GM21447 (cell line): ENCODE measurements around the gene NRM.

Source experiments
- ATAC-seq: cut with Tn5 transposase; IDR thresholded peaks from one replicate; pipeline ENCODE4 v1.9.1; 2021; ENCODE audit not compliant: unreplicated experiment

NRM gene

DNA sequence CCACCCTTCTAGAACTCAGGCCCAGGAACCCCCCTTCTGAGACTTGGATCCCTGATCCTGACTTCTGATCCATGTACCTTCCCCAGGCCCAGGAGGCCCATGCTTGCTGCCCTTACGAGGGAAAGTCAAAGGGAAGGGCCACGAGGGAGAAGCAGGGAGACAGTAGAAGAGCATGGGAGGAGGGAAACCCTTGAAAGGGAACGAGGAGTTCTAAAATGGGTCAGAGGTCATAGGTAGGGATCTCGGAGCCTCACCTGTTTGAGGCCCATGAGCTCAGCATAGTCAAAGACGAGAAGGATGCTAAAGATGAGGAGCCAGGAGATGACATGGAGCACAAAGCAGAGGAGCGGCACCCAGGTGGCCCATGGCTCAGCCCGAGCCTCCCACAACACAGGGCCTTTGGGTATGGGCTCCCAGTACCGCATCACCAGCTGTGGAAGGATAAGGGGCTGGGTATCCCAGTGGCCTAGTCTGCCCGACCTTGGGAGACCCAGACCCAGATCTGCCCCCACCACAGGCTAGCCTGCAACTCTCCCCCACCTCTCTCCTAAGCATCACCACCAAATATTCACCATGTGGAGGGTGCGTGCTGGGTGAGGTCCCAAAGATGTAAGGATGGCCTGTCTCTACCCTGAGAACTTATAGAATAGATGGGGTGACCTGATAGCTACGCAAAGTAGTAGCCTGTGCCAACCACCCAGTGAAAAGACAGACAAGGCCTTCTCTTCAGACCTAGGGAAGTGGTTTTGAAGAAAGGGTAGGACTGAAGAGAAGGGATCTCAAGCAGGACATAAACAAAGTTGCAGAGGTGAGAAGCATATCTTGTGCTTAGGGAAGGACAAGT, 1.5 kb downstream of the NRM start:
- ATAC-seq: no peak

DNA sequence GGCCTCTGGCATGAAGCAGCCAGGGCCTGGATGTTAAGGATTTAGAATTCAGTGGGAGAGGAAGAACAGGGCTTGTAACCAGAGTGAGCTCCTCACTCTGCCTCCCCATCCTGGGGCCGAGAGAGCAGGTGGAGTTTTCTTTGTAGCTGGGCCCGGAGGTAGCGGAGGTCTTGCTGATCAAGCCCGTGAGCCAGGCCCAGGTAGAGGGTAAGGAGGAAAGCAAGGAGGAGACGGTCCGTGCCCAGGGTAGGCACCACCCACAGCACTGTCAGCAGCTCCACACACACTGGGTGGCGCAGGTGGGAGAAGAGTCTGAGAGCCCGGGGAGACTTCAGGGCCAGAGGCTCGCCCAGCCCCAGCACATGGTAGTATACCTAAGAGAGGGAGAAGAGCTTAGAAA, 2.2 kb downstream of the NRM start:
- ATAC-seq: no peak

DNA sequence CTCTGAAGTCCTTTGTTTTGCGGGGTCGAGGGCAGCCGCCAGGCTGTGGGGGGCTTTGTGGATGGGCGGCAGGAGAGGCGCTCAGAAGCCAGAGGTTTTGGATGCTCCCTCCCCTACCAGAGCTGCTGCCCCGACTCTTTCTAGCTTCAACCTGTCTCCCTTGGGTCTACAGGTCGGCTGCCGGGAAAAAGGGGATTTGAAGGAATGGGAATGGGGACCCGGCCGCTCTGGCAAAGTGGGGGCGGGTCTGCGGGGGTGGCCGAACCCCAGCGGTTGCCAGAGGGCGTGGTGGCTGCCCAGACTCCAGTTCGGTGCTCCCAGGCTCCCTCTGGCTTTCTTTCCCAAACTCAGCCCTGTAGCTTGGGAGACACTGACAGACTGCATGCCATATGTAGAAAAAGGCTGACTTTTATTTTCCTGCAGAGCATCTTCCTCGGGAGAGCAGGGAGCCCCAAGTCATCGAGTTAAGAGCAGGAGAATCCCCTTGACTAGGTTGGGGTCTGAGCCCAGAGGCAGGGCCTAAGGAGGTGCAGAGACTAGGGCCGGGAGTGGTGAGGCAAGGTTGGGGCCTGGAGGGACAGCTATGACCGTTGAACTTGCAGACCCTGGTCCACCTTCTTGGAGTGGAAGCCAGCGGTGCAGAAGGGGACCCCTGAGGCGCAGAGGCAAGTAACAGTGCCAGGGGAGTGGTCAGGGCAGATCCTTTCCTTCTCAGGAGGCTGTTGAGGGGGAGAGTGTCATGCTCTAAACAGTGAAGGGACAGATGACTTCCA, 2.9 kb downstream of the NRM start:
- no peak for ATAC-seq

DNA sequence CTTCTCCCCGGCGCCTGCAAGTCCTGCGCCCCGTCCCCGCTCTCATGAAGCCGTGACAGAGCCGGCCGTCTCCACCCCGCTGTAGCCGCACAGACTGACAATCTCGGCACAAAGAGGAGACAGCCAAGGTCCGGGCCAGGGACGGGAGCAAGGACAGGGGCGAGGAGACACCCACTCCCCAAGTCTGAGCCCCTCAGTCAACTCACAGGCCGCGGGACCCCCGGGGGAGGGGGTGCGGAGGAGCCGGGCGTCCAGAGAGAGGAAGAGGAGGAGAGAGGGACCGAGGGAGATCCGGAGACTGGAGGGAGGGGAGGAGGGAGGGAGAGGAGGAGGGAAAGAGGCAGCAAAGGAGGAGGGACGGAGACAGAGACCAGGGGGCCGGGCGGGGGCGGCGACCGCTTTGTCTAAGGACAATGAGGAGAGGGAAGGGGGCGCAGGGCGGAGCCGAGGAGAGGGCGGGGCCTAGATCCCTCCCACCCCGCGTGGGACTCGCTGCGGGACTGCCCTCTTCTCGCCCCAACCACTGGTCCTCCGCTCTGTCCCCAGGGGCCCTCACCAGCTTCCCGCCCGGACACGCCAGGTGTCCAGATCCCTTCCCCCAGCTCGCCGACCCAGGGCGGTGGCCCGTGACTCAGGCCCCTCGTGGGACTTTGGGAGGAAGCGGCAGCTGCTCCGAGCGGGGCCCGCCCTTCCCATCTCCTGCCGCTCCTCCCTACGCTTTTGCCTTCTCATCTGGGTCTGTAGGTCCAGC, 3.7 kb downstream of the NRM start:
- peak; percentile 41 for ATAC-seq

DNA sequence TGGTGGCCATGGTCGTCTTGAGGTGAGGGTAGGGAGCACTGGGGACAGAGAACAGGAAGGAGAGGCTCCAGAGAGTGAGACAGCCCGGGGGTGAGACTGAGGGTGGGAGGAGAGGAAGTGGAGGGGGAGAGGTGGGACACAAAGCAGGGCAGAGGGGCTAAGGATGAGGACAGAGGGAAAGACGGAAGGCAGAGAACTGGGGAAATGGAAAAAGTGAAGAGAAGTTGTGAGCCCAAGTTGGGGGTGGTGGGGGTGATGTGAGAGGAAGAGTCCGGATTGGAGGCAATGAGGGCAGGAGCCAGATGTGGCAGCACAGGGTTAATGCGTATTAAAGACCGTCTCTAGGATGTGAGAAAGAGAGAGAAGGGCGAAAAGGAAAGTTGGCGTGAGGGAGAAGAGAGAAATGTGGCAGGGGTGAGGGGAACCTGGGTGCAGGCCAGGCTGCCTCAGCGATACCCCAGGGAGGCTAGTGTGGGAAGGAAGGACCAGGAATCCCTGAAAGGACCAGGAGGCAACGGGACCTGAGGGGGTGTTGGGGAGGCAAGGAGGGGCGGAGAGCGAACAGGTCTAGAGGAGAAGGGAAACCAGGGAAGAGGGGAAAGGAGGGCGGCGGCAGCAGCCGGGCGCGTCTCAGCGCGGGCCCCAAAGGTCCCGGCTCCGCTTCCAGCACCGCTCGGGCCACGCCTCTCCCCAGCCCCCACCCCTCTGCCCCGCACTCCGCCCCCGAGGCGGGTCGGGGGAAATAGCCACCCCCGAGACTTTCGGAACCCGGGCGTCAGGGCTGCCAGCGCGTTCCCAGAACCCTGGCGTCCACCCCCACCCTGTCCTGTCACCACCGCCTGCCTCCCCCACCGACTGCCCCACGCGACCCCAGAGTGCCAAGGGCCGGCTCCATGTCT, 4.5 kb downstream of the NRM start, which contains the start of gene PPP1R18:
PPP1R18 (minus strand) TSS at position 637 of the 899 bp plus-strand sequence; CDS start at position 10, 627 bp downstream.
- no peak for ATAC-seq

DNA sequence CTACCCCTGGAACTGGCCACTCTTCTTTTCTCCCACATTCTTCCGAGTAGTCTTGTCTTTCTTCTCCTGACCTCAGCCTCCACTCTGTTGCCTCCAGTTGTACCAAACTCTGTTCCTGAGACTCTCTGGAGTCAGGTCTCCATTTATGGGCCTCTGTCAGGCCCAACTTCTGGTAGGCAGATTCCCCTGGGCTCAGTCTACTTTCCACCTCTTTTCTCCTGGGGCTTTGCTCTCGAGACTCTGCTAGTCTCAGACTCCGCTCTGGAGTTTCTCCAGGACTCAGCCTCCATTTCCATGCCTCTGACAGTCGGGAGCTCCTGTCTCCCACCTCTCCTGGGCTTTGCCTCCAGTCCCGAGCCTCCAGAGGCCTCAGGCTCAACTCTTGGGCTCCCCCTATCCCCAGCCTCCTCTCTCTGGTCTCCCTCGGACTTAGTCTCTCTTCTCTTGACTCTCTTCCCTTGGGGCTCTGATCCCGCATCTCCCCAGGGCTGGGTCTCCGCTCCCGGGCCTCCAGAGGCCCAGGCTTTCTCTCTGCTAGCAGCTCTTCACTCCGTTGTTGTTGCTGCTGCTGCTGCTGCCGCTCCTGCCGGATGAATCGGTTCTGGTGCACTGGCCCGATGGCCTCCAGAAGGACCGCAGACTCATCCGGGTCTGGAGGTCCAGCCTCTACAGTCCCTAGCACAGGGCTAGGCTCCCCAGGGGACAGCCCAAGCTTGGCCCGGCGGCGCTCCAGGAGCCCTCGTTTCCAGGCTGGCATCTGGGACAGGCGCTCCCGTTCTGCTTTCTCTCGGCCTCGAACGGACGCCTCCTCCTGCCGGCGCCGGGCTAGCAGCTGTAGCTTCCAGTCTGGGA, 5.4 kb downstream of the NRM start:
- no peak for ATAC-seq

DNA sequence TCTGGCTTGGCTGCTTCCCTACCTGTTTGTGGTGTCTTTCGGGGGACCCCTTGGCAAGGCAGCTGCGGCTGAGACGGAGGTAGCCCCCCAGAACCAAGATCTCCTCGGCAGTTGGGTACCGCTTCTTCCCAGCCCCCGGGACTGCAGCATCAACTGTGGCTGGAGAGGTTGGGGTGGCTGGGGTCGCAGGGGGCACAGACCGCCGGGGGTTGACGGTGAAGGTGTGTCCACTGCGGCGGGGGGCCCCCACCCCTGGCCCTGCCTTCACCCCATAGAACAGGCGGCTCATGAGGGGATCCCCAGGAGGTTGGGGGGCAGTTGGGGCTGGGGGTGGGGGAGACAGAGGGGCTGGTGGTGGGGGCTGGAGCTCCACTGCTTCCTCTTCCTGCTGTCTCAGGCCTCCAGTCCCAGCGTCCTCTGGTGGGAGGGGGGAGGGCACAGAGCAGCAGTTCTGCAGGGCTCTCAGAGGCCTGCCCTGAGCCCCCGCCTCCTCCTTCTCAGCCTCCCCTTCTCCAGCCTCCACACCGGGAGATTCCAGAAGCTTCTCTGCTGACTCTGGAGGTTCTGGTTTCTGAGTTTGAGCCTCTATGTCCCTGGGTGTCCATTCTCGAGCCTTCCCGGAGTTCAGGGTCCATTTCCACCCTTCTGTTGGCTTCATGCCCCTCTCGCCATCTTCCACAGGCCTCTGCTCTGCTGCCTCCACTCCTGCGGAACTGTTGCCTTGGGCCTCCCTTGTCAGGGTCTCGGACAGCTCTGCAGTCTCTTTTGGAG, 6.2 kb downstream of the NRM start:
- ATAC-seq: no peak

DNA sequence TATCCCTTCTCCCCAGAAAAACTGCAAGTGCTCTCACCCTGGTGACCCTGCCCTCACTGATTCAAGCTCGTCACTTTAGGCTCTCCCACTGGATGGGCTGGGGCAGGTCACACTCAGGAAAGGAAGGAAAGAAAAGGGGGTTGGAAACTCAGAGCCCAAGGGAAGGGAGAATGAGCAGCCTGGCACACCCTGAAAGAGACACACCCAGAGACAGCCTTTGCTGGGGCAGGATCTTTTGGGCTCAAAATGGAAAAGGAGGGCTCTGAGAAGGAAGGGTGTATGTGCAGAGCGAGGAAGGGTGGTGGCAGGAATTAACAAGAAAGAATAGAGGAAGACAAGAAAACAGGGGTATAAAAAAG, 6.8 kb downstream of the NRM start:
- no peak for ATAC-seq

DNA sequence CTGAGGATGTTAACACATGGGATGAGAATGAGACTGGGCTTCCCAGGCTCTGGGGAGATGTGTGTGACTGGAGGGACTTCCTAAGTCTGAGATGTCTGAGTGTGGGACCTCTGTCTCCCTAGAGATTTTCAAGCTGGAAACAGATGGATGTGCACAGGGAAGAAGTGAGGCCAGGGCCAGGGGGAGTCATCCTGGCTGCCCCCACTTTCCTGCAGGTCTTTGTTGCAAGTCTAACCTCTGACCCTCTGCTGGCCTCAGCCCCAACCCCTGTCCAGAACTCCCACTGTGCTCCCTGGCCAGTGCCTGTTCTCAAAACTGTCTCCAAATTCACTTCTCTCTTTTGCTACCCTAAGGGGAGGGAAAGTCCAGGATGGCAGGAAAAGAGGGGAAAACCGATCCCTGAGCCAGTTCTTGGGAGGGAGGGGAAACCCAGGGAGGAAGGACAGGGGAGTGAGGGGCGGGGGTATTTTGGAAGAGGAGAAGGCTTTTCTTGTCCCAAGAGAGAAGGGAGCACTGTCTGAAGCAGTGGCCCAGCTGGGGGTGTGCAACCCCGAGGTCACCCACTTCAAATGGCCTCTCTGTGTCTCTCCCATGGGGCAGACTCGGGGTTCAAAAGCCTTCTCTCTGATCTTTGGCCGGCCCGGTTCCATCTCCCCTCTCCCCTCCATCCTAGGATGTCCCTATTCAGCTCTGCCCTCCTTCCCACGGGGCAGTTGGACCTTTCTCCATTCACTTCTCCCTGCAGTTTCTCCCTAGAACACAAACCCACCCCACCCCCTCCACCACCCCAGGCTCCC, 7.4 kb downstream of the NRM start:
- no peak for ATAC-seq

DNA sequence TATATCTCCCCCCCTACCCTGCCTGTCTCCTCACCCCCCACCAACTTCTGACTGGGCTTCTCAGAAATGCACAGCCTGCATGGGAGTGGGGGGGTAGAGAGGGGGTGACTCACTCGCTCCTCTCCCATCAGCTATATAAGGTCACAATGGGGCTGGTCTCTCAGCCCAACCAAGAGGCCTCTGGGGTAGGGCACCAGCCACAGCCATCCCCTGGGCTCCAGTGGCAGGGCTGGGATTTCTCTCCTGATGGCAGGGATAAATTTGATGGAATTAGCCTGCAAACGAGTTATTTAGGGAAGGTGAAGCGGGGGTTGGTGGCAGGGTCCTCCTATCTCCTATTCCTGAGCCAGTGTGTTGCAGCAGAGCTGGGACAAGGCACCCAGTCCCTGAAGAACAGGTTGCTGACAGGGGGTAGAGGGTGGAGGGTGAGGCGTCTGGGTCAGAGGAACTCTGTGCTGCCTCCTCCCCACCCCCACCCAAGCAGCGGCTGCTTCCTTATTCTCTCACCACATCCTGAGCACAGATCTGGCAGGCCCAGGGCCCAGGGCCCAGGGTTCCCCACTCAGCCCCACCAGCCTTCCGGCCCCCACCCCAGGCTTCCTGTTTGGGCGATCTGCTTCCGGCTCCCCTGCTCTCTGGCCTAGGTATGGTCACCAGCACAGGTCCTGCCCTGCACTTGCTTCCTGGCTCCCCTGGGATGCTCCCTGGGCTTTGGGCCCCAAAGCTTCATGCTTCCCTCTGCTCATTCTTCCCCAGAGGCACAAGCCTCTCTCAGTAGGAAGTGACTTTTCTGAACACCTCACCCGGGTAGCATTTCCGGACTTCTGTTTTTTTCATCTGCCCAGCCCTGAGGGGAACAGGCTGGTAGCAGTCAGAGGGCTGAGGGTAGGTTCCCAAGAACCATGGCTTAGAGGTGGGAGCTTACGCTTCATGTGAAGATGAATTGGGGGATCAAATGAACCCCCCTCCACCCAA, 8.4 kb downstream of the NRM start:
- peak; percentile 37 for ATAC-seq

DNA sequence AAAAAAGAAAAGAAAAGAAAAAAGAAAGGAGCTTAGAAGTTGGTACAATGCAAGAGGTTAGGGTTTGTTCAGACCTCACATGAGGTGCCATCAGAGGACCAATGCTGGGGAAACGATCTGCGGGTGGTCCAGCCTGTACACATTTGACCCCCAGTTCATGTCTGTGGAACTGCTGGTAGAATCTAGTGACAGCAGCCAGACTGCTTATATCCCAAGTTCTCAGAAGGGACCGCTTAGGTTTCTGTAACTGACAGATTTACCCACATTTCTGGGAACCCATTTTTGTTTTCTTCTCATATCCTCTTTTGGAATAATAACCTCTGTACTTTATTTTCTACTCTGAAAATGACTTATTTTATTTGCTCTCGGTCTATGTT, 9.0 kb downstream of the NRM start:
- ATAC-seq: no peak

DNA sequence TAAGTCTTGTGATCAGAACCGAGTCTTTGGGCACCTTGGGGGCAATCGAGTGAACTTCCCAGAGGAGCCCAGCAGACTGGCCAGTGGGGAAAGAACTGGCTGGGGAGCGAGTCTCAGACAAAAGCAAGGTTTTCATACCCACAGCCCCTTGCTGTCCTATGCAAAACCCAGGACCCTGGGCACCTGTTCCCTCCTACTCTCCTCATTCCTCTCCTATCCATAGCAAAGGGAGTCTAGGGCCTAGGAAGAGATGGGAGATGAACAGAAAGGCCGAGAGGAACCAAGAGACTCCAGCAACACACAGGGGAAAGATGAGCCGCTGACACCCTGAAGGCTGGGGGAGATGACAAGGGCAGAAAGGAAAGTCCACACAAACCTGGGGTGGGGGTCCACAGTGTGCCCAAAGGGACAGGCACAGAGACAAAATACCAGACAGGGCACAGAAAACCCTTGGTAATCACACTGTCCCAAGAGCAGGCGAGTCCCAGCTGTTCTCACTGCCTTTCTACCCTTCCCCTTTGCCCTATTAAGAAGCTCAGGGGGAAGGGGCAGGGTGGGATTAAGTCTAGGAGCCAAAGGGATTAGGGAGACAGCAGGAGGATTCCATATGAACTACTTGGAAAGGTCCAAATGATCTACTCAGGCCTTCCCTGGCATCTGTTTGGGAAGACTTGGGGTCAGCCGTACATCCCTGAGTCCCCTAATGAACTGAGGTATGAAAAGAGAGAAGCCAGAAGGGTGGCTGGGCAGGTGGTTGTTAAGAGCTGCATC, 10.8 kb downstream of the NRM start:
- no peak for ATAC-seq

DNA sequence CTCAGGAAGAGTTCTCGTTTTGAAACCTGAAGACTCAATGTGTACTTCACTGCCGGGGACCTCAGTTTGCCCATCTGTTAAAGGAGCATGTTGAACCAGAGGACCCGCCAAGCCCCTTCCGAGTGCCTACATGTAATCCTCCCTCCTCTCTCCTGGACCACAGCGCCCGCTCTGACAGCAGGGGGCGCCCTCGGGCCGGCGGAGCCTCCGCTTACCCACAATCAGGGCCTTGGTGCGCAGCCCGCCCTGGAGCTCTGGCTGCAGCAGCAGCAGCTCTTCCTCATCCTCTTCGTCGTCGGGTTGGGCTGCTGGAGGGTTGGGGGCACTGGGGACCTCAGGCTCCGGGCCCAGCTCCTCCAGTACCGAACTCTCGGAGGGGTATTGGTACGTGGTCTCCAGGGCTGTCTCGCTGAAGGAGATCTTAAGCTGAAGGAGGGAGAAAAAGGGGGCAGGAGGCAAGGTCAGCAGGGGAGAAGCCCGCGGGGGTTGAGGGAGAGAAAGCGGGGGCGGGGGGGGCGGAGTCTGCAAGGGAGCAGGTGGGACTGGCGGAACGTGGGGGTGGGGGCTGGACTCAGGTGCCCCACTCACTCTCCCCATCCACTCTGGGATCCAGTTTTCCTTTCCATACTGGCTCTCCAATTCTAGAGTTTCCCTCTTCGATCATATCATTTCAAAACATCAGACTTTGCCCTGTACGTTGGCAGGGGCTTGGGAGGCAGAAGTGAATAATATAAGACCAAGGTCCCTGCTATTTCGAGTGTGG, 11.6 kb downstream of the NRM start:
- ATAC-seq: no peak

DNA sequence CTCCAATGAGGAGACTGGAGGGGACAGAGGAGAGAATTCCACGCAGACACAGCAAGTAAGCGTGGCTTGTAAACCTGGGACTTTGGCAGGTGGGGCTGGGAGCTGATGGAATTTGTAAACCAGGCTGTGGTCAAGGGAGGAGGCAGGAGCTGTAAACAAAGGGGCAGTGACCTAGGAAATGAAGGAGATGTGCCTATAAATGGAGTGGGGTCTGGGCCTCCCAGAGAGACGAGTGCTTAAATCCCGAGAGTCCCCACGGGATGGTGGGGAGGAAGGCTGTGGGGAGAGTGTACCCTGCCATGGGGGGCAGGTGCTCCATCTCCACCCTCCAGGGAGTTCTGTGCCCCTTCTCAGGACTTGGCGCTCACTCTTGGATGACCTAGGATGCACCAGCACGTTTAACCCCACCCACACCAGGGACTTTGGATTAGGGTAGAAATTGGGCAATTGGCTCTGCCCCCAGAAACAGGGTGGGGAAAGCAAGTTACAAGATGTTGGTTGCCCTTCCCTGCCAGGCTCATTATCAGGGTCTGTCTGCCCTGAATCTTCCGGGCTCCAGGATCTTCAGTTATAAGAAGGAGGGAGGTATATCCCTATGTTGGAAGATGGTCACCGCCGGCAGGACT, 14.0 kb downstream of the NRM start:
- ATAC-seq: no peak
